IPS-18a (cell line): ENCODE data around the gene OR8B8.
"Not testable (repeated sequence)": the region's sequence is repeated elsewhere in the genome, so short reads cannot be mapped to it uniquely, and the experiment has no call there.

Source experiments
- H3K27ac ChIP-seq: one replicate; pipeline ENCODE4 v1.5.1; 2013; ENCODE audit warnings: low read length
- H3K27me3 ChIP-seq: one replicate; pipeline ENCODE4 v1.6.1; 2013; ENCODE audit warnings: mild to moderate bottlenecking, low read length; ENCODE audit not compliant: control insufficient read depth, insufficient read depth
- H3K36me3 ChIP-seq: one replicate; pipeline ENCODE4 v1.6.1; 2013; ENCODE audit warnings: low read depth, low read length; ENCODE audit not compliant: control insufficient read depth
- H3K4me1 ChIP-seq: one replicate; pipeline ENCODE4 v1.6.1; 2013; ENCODE audit warnings: low read depth, low read length; ENCODE audit not compliant: control insufficient read depth
- H3K4me3 ChIP-seq: one replicate; pipeline ENCODE4 v1.5.1; 2013; ENCODE audit warnings: low read length
- H3K9ac ChIP-seq: one replicate; pipeline ENCODE4 v1.6.1; 2013; ENCODE audit warnings: mild to moderate bottlenecking, low read length, moderate library complexity
- H3K9me3 ChIP-seq: one replicate; pipeline ENCODE4 v1.6.1; 2013; ENCODE audit warnings: low read depth, low read length; ENCODE audit not compliant: control insufficient read depth

Gene OR8B8

DNA sequence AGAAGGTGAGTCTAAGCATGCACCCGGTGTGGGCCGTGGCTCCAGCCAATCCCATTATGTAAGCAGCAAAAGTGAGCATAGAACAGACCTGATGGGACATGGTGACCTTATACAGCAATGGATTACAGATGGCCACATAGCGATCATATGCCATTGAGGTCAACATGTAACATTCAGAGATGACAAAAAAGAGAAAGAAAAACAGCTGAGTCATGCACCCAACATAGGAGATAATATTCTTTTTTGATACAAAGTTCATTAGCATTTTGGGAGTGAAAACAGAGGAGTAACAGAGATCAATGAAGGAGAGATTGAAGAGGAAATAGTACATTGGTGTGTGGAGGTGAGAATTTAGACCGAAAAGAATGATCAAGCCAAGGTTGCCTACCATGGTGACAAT is 48.6 kb downstream of the OR8B8 start:
- not testable (repeated sequence) for H3K9me3 ChIP-seq, H3K4me3 ChIP-seq, H3K4me1 ChIP-seq, H3K9ac ChIP-seq, H3K27ac ChIP-seq, H3K36me3 ChIP-seq, H3K27me3 ChIP-seq

- H3K4me3 ChIP-seq: no peak overlapping the region
- no peak overlapping the region for H3K27ac ChIP-seq
- no peaks in the 10 kb centered on the region for H3K36me3 ChIP-seq
- no peak overlapping the region for H3K9ac ChIP-seq
- no peaks in the 10 kb centered on the region for H3K27me3 ChIP-seq
- no peaks in the 10 kb centered on the region for H3K9me3 ChIP-seq
- H3K4me1 ChIP-seq: no peaks in the 10 kb centered on the region
Measured at GRCh38 chr11:124394408-124394807, 51.1 kb downstream of the OR8B8 start.
